ENCODE data around the gene TCP11L1.

- TF ChIP-seq CTCF (conservative IDR thresholded peaks at IDR 0.05; ENCODE audit: low read depth, low read length) (no peak), EZH2 (IDR thresholded peaks at IDR 0.05; ENCODE audit: low read length, unreplicated experiment) (no peak)
Observed at GRCh38 chr11:33017965-33018364, 21.4 kb upstream of the TCP11L1 start.

Measured in PC-3 (cell line).